Stomach smooth muscle (tissue), 2 donors: ENCODE data around the gene KIF12.
"Not testable (repeated sequence)": the region's sequence is repeated elsewhere in the genome, so short reads cannot be mapped to it uniquely, and the experiment has no call there.

Source experiments
- H3K27ac ChIP-seq: one replicate; pipeline ENCODE4 v1.7.0; 2013; ENCODE audit warnings: mild to moderate bottlenecking, low read length, inconsistent platforms
- H3K27me3 ChIP-seq, 2 donors: one replicate each; pipeline ENCODE4 v1.7.0; 2013; ENCODE audit warnings: low read length in 2 of 2; ENCODE audit not compliant: insufficient read depth in 2 of 2, control insufficient read depth in 1 of 2
- H3K36me3 ChIP-seq, 2 donors: one replicate each; pipeline ENCODE4 v1.7.0; 2013; ENCODE audit warnings: low read length in 2 of 2; ENCODE audit not compliant: control insufficient read depth in 2 of 2, insufficient read depth in 2 of 2
- H3K4me1 ChIP-seq: one replicate; pipeline ENCODE4 v1.7.0; 2013; ENCODE audit warnings: low read length; ENCODE audit not compliant: control insufficient read depth, insufficient read depth
- H3K4me3 ChIP-seq, 2 donors: one replicate each; pipeline ENCODE4 v1.7.0; 2013; ENCODE audit warnings: low read length in 2 of 2
- H3K9ac ChIP-seq, 2 donors: one replicate each; pipeline ENCODE4 v1.7.0; 2013; ENCODE audit warnings: low read length in 2 of 2, mild to moderate bottlenecking in 1 of 2
- H3K9me3 ChIP-seq, 2 donors: one replicate each; pipeline ENCODE4 v1.7.0; 2013; ENCODE audit warnings: low read length in 2 of 2; ENCODE audit not compliant: control insufficient read depth in 2 of 2
- donor health status: healthy.
- donor health status: Pancreatic carcinoma.

KIF12 gene

DNA sequence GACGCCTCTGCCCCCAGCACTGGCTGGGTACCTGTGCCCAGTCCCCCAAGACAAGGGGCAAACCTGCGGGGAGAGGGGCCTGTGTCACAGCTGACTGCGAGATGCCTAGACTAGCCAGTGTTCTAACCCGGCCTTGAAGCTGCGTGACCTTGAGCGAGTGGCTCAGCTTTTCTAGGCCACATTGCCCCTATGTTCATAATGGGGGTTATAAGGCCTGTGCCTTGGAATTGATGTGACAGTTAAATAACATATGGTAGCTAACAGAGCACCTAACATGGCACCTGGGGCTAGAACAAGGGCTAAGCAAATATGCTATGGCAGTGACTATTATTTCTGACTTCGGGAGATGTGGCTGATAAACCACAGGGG lies 33.4 kb upstream of the KIF12 start:
- Histone ChIP-seq H3K27me3 (no peaks in the 10 kb centered on the region), H3K9ac (no peak overlapping the region), H3K9me3 (peaks cover 5 to 6% of the 10 kb centered on the region in 2 donors), H3K36me3 (no peaks in the 10 kb centered on the region), H3K4me1 (no peaks in the 10 kb centered on the region), H3K4me3 (no peak overlapping the region), H3K27ac (no peak overlapping the region)

DNA sequence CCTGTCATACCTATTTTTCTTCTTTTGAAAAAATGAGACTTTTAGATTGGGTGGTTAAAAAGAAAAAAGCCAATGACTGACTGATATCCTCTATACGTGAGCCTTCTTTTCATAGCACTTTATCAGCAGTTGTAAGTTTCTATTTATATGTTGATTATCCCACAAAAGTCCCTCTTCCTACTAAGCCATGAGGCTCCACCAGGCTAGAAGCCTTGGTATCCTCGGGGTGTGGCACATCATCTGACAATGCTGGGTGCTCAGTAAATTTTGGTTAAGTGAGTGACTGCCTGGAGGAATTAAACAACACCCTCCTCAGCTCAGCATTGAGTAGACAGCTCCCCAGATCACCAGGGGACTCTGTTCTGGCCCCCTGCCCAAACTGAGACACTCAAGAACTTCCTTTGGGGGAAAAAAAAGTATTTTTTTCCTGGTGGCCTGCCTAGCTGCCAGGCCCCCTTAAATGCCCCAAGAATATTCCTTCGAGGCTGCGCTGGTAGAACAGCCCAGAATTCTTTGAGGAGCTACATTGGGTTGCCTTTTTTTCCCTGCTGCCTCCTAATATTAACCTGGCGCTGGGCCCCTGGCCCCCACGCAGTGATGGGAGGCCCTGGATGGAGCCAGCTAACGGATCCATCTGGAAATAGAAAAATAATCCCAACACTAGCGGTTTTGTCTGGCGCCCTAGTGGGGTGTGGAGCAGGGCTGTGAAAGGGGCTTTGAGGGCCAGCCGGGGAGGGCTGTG lies 32.9 kb upstream of the KIF12 start:
- no peaks in the 10 kb centered on the region for H3K27me3 ChIP-seq
- H3K9me3 ChIP-seq, result peaks cover 7 to 12% of the 10 kb centered on the region in 2 donors
- H3K4me1 ChIP-seq, result no peaks in the 10 kb centered on the region
- H3K36me3 ChIP-seq, result no peaks in the 10 kb centered on the region
- H3K9ac ChIP-seq, result no peak overlapping the region
- no peak overlapping the region for H3K27ac ChIP-seq
- no peak overlapping the region for H3K4me3 ChIP-seq

DNA sequence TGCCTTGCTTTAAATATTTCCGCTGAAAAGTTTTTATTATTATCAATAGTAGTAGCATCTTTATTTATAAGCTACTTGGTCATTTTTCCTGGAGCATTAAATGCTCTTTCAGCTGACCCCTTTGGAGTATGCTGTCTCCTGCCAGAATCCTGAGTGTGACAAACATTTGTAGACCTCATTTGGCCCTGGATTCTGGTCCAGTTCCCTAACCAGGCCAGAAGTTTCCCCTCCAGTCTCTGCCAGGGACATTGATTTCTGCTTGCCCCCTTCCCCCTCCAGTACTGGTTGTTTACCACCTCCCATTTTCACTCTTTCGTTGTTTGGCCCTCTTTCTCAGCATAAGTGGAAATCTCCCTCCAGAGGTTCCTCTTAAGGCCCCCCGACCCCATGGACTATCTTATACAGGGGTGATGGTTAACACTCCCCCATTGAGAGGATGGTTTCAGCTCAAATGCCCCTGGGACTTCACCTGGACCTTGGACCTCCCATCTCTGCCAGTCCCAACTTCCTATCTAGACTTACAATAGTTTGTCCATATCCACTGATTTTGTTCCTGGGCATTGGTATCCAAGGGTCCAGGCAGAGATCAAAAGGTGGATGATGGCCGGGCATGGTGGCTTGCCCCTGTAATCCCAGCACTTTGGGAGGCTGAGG lies 31.7 kb upstream of the KIF12 start:
- H3K27ac ChIP-seq, result no peak overlapping the region
- H3K4me1 ChIP-seq, result no peaks in the 10 kb centered on the region
- H3K36me3 ChIP-seq, result no peaks in the 10 kb centered on the region
- no peak overlapping the region for H3K9ac ChIP-seq
- peaks cover 7 to 16% of the 10 kb centered on the region in 2 donors for H3K9me3 ChIP-seq
- H3K4me3 ChIP-seq, result no peak overlapping the region
- no peaks in the 10 kb centered on the region for H3K27me3 ChIP-seq

DNA sequence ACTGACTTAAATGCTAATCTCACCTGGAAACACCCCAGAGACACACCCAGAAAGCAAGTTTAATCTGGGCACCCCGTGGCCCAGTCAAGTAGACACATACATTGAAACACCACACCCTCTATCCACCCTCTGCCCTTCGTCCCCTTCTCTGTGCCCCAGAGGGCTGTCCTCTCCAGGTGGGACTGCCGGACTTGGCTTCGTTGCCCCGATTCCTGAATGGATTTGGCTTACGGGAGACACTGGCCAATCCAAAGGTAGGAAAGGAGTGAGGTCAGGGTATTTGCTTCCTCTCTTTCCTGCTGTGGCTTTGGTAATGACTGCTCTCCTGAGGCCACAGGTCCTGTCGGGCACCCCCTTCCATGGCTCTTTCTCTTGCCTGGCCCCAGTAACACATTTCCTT lies 31.0 kb upstream of the KIF12 start:
- H3K27me3 ChIP-seq, result peaks cover 0 to 2% of the 10 kb centered on the region in 2 donors
- no peaks in the 10 kb centered on the region for H3K36me3 ChIP-seq
- H3K4me3 ChIP-seq, result no peak overlapping the region
- H3K9ac ChIP-seq, result no peak overlapping the region
- H3K4me1 ChIP-seq, result no peaks in the 10 kb centered on the region
- H3K27ac ChIP-seq, result no peak overlapping the region
- H3K9me3 ChIP-seq, result peaks cover 7 to 16% of the 10 kb centered on the region in 2 donors

DNA sequence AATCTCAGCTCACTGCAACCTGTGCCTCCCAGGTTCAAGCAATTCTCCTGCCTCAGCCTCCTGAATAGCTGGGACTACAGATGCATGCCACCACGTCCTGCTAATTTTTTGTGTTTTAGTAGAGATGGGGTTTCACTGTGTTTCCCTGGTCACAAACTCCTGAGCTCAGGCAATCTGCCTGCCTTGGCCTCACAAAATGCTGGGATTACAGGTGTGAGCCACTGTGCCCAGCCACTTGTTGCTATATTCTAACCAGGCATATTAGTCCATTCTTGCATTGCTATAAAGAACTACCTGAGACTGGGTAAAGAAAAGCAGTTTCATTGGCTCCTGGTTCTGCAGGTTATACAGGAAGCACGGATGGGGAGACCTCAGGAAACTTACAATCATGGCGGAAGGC lies 29.7 kb upstream of the KIF12 start:
- not testable (repeated sequence) for H3K4me3 ChIP-seq, H3K27me3 ChIP-seq

DNA sequence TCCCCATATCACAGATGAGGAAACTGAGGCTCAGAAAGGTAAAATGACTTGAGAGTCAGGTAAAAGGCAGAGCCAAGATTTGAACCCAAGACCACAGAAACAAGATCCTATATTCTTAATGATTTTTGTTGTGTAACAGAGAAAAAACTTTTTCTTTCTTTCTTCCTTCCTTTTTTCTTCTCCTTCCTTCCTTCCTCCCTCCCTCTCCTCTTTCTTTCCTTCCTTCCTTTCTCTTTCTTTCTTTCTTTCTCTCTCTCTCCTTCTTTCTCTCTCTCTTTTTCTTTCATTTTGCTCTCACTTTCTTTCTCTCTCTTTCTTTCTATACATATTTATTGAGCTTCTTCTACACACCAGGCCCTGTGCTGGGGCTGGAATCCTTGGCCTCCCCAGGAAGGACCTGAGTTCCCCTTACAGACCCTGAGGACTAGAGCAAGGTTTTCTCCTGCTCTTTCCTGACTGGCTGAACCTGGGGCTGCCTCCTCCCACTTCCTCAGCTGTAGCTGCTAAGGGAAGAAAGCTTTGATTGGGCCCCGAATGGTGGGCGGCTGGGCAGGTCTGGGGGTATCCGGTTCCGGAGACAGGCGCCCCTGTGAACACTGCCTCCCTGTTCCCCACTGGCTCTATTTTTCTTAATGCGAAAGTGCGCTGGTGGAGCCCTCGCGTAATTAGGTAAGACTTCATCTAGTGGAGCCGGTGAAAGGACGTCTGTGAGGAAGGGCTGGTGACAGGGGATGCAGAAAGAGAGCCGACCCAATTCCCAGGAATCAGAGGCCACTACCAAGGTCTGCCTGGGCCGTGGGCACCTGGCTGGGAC lies 27.4 kb upstream of the KIF12 start:
- Histone ChIP-seq H3K4me3 (no peak overlapping the region), H3K4me1 (no peaks in the 10 kb centered on the region), H3K36me3 (no peaks in the 10 kb centered on the region), H3K9ac (no peak overlapping the region), H3K9me3 (peaks cover 7 to 16% of the 10 kb centered on the region in 2 donors), H3K27me3 (peaks cover 0 to 2% of the 10 kb centered on the region in 2 donors), H3K27ac (no peak overlapping the region)

More for the DNA sequence above, 29.7 kb upstream of the KIF12 start:
- not testable (repeated sequence) for H3K27ac ChIP-seq, H3K4me1 ChIP-seq, H3K9ac ChIP-seq, H3K36me3 ChIP-seq
- peaks cover 7 to 16% of the 10 kb centered on the region in 2 donors for H3K9me3 ChIP-seq

DNA sequence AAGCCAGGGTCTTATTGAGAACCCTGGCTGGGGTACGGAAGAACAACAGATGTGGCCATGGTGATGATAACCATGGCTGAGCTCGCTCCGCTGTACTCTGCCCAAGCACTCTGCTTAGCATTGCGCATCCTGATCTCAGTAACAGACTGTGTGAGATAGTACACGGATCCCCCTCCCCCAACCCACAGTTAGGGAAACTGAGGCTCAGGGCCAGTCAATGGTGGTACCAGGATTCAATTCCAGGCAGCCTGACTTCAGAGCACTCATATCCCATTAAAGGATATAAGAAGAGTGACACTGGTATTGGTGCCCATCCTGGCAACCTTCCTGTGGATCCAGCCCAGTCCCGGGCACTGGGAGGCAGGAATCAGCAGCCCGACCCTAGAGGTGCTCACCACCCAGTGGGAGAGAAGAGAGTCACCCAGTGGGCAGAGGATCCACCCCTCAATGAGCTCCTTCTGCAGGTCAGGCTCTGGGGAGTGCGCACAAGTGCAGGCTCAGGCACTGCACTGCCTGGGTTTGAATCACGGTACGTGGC lies 26.5 kb upstream of the KIF12 start:
- Histone ChIP-seq H3K27me3 (peaks cover 0 to 2% of the 10 kb centered on the region in 2 donors), H3K36me3 (no peaks in the 10 kb centered on the region), H3K4me1 (no peaks in the 10 kb centered on the region), H3K9me3 (peaks cover 7 to 16% of the 10 kb centered on the region in 2 donors), H3K4me3 (no peak overlapping the region), H3K9ac (no peak overlapping the region), H3K27ac (no peak overlapping the region)

DNA sequence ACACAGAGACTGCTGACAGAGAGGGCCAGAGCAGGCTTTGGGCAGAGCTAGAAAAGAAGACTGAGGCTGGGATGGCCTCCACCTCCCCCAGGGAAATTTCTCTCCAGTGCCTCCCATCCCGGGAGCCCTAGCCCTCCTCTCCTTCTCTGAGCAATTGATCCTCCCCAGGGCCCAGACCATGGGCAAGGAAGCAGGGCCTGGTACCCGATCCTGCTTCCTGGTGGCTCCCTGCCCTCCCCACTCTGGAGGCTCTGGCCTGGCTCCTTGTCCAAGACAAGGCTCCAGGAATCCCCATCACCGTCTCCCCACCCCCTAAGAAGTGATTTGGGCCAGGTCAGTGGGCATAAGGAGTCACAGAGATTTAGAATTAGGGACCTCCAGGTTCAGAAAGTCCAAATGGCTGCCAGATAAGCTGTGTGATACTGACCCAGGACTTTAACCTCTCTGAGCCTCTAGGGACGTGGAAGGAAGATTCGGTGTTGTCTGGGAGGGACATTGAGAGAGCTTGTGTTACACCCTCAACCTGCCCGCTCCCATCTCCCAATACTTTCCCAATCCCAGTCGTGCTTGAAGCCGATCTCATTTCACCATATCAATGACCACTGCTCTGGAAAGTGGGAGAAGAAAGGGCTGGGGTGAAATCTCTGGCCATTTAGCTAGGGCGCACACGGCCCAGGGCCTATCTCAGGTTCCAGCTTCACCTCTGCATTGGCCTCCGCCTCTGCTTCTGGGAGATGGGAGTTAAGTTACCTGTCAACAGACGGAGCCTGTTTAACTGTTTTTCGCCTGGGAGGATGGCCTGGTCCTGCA lies 25.8 kb upstream of the KIF12 start:
- Histone ChIP-seq H3K27me3 (peaks cover 0 to 2% of the 10 kb centered on the region in 2 donors), H3K9ac (no peak overlapping the region), H3K36me3 (no peaks in the 10 kb centered on the region), H3K9me3 (peaks cover 7 to 16% of the 10 kb centered on the region in 2 donors), H3K4me3 (no peak overlapping the region), H3K4me1 (no peaks in the 10 kb centered on the region), H3K27ac (no peak overlapping the region)

DNA sequence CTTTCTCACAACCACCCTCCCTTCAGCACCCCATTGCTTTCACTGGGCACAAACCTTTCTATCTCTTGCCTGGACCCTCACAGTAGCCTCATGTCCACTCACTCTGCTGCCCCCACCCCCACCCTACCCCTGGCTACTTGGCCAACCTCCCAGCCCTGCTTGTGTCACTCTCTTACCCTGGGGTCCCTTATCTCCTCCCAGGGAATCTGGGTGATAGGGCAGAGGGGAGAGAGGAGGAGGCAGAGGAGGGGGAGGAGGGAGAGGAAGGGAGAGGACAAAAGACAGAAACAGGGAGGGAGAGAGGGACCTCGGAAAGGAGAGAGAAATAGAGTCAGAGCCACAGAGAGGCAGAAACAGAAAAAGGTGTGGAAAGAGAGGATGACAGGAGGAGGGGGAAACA lies 25.0 kb upstream of the KIF12 start:
- H3K4me1 ChIP-seq, result no peaks in the 10 kb centered on the region
- H3K9me3 ChIP-seq, result peaks cover 7 to 16% of the 10 kb centered on the region in 2 donors
- no peaks in the 10 kb centered on the region for H3K36me3 ChIP-seq
- no peak overlapping the region for H3K27ac ChIP-seq
- H3K27me3 ChIP-seq, result peaks cover 0 to 2% of the 10 kb centered on the region in 2 donors
- no peak overlapping the region for H3K4me3 ChIP-seq
- no peak overlapping the region for H3K9ac ChIP-seq
